Stimulated activated CD4-positive, alpha-beta T cell treated with anti-CD3 and anti-CD28 coated beads, Interleukin-4, amount 100 ng/mL, for 1 hour (primary cell): ENCODE data around the gene ST13.
A peak's percentile ranks its signal among the peaks of the same experiment; 100 is the strongest.
"Not testable (repeated sequence)": the region's sequence is repeated elsewhere in the genome, so short reads cannot be mapped to it uniquely, and the experiment has no call there.

Experiments used
- DNase-seq: peaks from one replicate; pipeline ENCODE4 v3.0.0-alpha.2; 2020

ST13 gene

GRCh38 chr22:40856513-40857308 is at the start of gene ST13, which contains the start of gene XPNPEP3:
Gene ST13 (minus strand): TSS chr22:40856639. CDS start chr22:40856540, 99 bp downstream.
Gene XPNPEP3 (plus strand): TSS chr22:40857148. CDS start chr22:40857182, 34 bp downstream.
- peak; percentile 98 for DNase-seq

- no peak for DNase-seq
These were observed 47.7 kb upstream of the ST13 start for GRCh38 chr22:40904101-40904500.

GRCh38 chr22:40898850-40899357 is 42.5 kb upstream of the ST13 start:
- no peak for DNase-seq

GRCh38 chr22:40894417-40894816 is 38.0 kb upstream of the ST13 start:
- DNase-seq, result no peak

GRCh38 chr22:40890881-40891280 is 34.4 kb upstream of the ST13 start:
- no peak for DNase-seq

- DNase-seq, result no peak
These were observed 32.7 kb upstream of the ST13 start for GRCh38 chr22:40889116-40889515.

GRCh38 chr22:40878922-40879321 is 22.5 kb upstream of the ST13 start:
- no peak for DNase-seq

- no peak for DNase-seq
These were observed 21.0 kb upstream of the ST13 start for GRCh38 chr22:40877488-40877887.

- no peak for DNase-seq
These were observed 20.5 kb upstream of the ST13 start for GRCh38 chr22:40876907-40877306.

GRCh38 chr22:40875111-40875510 is 18.7 kb upstream of the ST13 start:
- DNase-seq, result no peak

- DNase-seq, result no peak
These were observed 17.6 kb upstream of the ST13 start for GRCh38 chr22:40874016-40874415.

- not testable (repeated sequence) for DNase-seq
These were observed 11.9 kb upstream of the ST13 start for GRCh38 chr22:40868379-40868778.

GRCh38 chr22:40867109-40867508 is 10.7 kb upstream of the ST13 start:
- no peak for DNase-seq

- no peak for DNase-seq
These were observed 6.1 kb upstream of the ST13 start for GRCh38 chr22:40862537-40862936.

- no peak for DNase-seq
These were observed 5.6 kb upstream of the ST13 start, which contains the start of gene DNAJB7 for GRCh38 chr22:40862013-40862412. Gene DNAJB7 (minus strand): TSS chr22:40862113. CDS start chr22:40861994, 119 bp downstream.

GRCh38 chr22:40857309-40857855 is 943 bp upstream of the ST13 start:
- DNase-seq, result no peak

GRCh38 chr22:40855979-40856512 is 393 bp downstream of the ST13 start:
- DNase-seq, result no peak

- DNase-seq, result no peak
These were observed 1.1 kb downstream of the ST13 start for GRCh38 chr22:40855071-40855978.

GRCh38 chr22:40853961-40854360 is 2.5 kb downstream of the ST13 start:
- no peak for DNase-seq

- DNase-seq, result no peak
These were observed 3.1 kb downstream of the ST13 start for GRCh38 chr22:40853333-40853732.

GRCh38 chr22:40845816-40846215 is 10.6 kb downstream of the ST13 start:
- not testable (repeated sequence) for DNase-seq

- DNase-seq, result no peak
These were observed 11.5 kb downstream of the ST13 start for GRCh38 chr22:40844951-40845350.

GRCh38 chr22:40838486-40838885 is 18.0 kb downstream of the ST13 start:
- no peak for DNase-seq
